Measurements from ENCODE around the gene PPEF1.

Gene PPEF1

GRCh38 chrX:18687856-18688495 is 19.5 kb upstream of the PPEF1 start:
- DNase-seq, result no peak
- H3K27me3 Mint-ChIP-seq, result peaks cover 9% of the 10 kb centered on the region
- no peak overlapping the region for H3K27ac Mint-ChIP-seq
- no peak overlapping the region for H3K4me3 Mint-ChIP-seq
- H3K36me3 Mint-ChIP-seq (ENCODE audit: low read depth), result no peaks in the 10 kb centered on the region
- H3K9me3 Mint-ChIP-seq, result no peaks in the 10 kb centered on the region
- no peaks in the 10 kb centered on the region for H3K4me1 Mint-ChIP-seq (ENCODE audit: low read depth)

GRCh38 chrX:18691431-18691830 is 16.0 kb upstream of the PPEF1 start:
- Mint-ChIP-seq H3K27me3 (peaks cover 11% of the 10 kb centered on the region), H3K4me3 (no peak overlapping the region)
- DNase-seq, result no peak

GRCh38 chrX:18692541-18692940 is 14.9 kb upstream of the PPEF1 start:
- no peak overlapping the region for H3K4me3 Mint-ChIP-seq
- H3K9me3 Mint-ChIP-seq, result no peaks in the 10 kb centered on the region
- H3K4me1 Mint-ChIP-seq (ENCODE audit: low read depth), result no peaks in the 10 kb centered on the region
- H3K27ac Mint-ChIP-seq, result no peak overlapping the region
- peaks cover 17% of the 10 kb centered on the region for H3K27me3 Mint-ChIP-seq
- H3K36me3 Mint-ChIP-seq (ENCODE audit: low read depth), result no peaks in the 10 kb centered on the region
- no peak for DNase-seq

More at GRCh38 chrX:18691431-18691830, 16.0 kb upstream of the PPEF1 start:
- Mint-ChIP-seq H3K27ac (no peak overlapping the region), H3K36me3 (ENCODE audit: low read depth) (no peaks in the 10 kb centered on the region), H3K4me1 (ENCODE audit: low read depth) (no peaks in the 10 kb centered on the region), H3K9me3 (no peaks in the 10 kb centered on the region)

GRCh38 chrX:18696653-18697052 is 10.8 kb upstream of the PPEF1 start:
- no peak for DNase-seq
- Mint-ChIP-seq H3K4me3 (no peak overlapping the region), H3K9me3 (no peaks in the 10 kb centered on the region), H3K36me3 (ENCODE audit: low read depth) (no peaks in the 10 kb centered on the region), H3K4me1 (ENCODE audit: low read depth) (no peaks in the 10 kb centered on the region), H3K27ac (no peak overlapping the region), H3K27me3 (peaks cover 24% of the 10 kb centered on the region)

- Mint-ChIP-seq H3K36me3 (ENCODE audit: low read depth) (no peaks in the 10 kb centered on the region), H3K4me3 (no peak overlapping the region)
These were observed 8.5 kb upstream of the PPEF1 start for GRCh38 chrX:18698737-18699650.

GRCh38 chrX:18701621-18702361 is 5.7 kb upstream of the PPEF1 start:
- H3K36me3 Mint-ChIP-seq (ENCODE audit: low read depth), result no peaks in the 10 kb centered on the region
- H3K9me3 Mint-ChIP-seq, result no peaks in the 10 kb centered on the region
- peaks cover 17% of the 10 kb centered on the region for H3K27me3 Mint-ChIP-seq
- no peak overlapping the region for H3K27ac Mint-ChIP-seq
- H3K4me1 Mint-ChIP-seq (ENCODE audit: low read depth), result no peaks in the 10 kb centered on the region
- H3K4me3 Mint-ChIP-seq, result no peak overlapping the region
- no peak for DNase-seq

More at GRCh38 chrX:18698737-18699650, 8.5 kb upstream of the PPEF1 start:
- H3K27ac Mint-ChIP-seq, result no peak overlapping the region
- no peak for DNase-seq
- no peaks in the 10 kb centered on the region for H3K9me3 Mint-ChIP-seq
- H3K4me1 Mint-ChIP-seq (ENCODE audit: low read depth), result no peaks in the 10 kb centered on the region
- peaks cover 27% of the 10 kb centered on the region for H3K27me3 Mint-ChIP-seq

GRCh38 chrX:18702362-18703195 is 4.9 kb upstream of the PPEF1 start:
- Mint-ChIP-seq H3K4me3 (no peak overlapping the region), H3K4me1 (ENCODE audit: low read depth) (peaks cover 2% of the 10 kb centered on the region), H3K36me3 (ENCODE audit: low read depth) (no peaks in the 10 kb centered on the region), H3K9me3 (no peaks in the 10 kb centered on the region), H3K27me3 (peaks cover 15% of the 10 kb centered on the region), H3K27ac (no peak overlapping the region)
- no peak for DNase-seq

- Mint-ChIP-seq H3K4me1 (ENCODE audit: low read depth) (peaks cover 3% of the 10 kb centered on the region), H3K27me3 (peaks cover 21% of the 10 kb centered on the region), H3K4me3 (no peak overlapping the region), H3K9me3 (no peaks in the 10 kb centered on the region), H3K36me3 (ENCODE audit: low read depth) (no peaks in the 10 kb centered on the region), H3K27ac (no peak overlapping the region)
- DNase-seq, result no peak
These were observed 2.4 kb downstream of the PPEF1 start for GRCh38 chrX:18709833-18710232.

- Mint-ChIP-seq H3K4me3 (no peak overlapping the region), H3K36me3 (ENCODE audit: low read depth) (no peaks in the 10 kb centered on the region), H3K9me3 (no peaks in the 10 kb centered on the region), H3K27ac (no peak overlapping the region), H3K4me1 (ENCODE audit: low read depth) (no peaks in the 10 kb centered on the region), H3K27me3 (peaks cover 24% of the 10 kb centered on the region)
- DNase-seq, result no peak
These were observed 7.5 kb downstream of the PPEF1 start for GRCh38 chrX:18714910-18715309.

- H3K4me1 Mint-ChIP-seq (ENCODE audit: low read depth), result no peaks in the 10 kb centered on the region
- DNase-seq, result no peak
- H3K9me3 Mint-ChIP-seq, result no peaks in the 10 kb centered on the region
- H3K36me3 Mint-ChIP-seq (ENCODE audit: low read depth), result no peaks in the 10 kb centered on the region
- no peak overlapping the region for H3K27ac Mint-ChIP-seq
- no peak overlapping the region for H3K4me3 Mint-ChIP-seq
- H3K27me3 Mint-ChIP-seq, result peaks cover 17% of the 10 kb centered on the region
These were observed 12.4 kb downstream of the PPEF1 start for GRCh38 chrX:18719852-18720251.

GRCh38 chrX:18721683-18722499 is 14.4 kb downstream of the PPEF1 start:
- H3K9me3 Mint-ChIP-seq, result no peaks in the 10 kb centered on the region
- no peak overlapping the region for H3K27ac Mint-ChIP-seq
- H3K4me3 Mint-ChIP-seq, result no peak overlapping the region
- peaks cover 2% of the 10 kb centered on the region for H3K4me1 Mint-ChIP-seq (ENCODE audit: low read depth)
- DNase-seq, result no peak
- H3K27me3 Mint-ChIP-seq, result peaks cover 23% of the 10 kb centered on the region
- H3K36me3 Mint-ChIP-seq (ENCODE audit: low read depth), result no peaks in the 10 kb centered on the region

GRCh38 chrX:18722500-18723071 is 15.1 kb downstream of the PPEF1 start:
- Mint-ChIP-seq H3K27me3 (peaks cover 19% of the 10 kb centered on the region), H3K4me1 (ENCODE audit: low read depth) (peaks cover 2% of the 10 kb centered on the region), H3K9me3 (no peaks in the 10 kb centered on the region), H3K27ac (no peak overlapping the region), H3K36me3 (ENCODE audit: low read depth) (no peaks in the 10 kb centered on the region), H3K4me3 (no peak overlapping the region)
- DNase-seq, result no peak

GRCh38 chrX:18725310-18725943 is 18.0 kb downstream of the PPEF1 start:
- peaks cover 16% of the 10 kb centered on the region for H3K27me3 Mint-ChIP-seq
- H3K36me3 Mint-ChIP-seq (ENCODE audit: low read depth), result no peaks in the 10 kb centered on the region
- H3K27ac Mint-ChIP-seq, result no peak overlapping the region
- peaks cover 2% of the 10 kb centered on the region for H3K4me1 Mint-ChIP-seq (ENCODE audit: low read depth)
- DNase-seq, result no peak
- no peak overlapping the region for H3K4me3 Mint-ChIP-seq
- no peaks in the 10 kb centered on the region for H3K9me3 Mint-ChIP-seq
